ENCODE results near the gene TOPBP1. TPM values are rescaled to one million over a fixed set of nuclear protein-coding genes. Genes with fewer than 3 reads are reported as not detected.

Gene TOPBP1
- polyA plus RNA-seq, 1 donor (not counting 4 experiments of a cell fraction or from before 2014, with no cell fraction given), result 26.1 TPM

- no peak overlapping the region for H3K4me3 ChIP-seq (ENCODE audit: control insufficient read depth in 2 of 3, extremely low read depth in 1 of 3, insufficient read depth in 2 of 3, low read depth in 1 of 3, low read length in 3 of 3)
- H3K79me2 ChIP-seq (ENCODE audit: control insufficient read depth, insufficient read depth, low read length), result peaks cover 34% of the 10 kb centered on the region
- H3K9me1 ChIP-seq (ENCODE audit: control insufficient read depth, extremely low read depth, insufficient read depth, low read length), result no peaks in the 10 kb centered on the region
- no peak for FAIRE-seq
- no peak for DNase-seq (ENCODE audit: low read depth, low spot score)
- dilution Hi-C loops (cut with MboI; ENCODE audit: extremely low pct_ligation_motif_present, low sequenced_read_pairs), result no loop called here
- H3K4me2 ChIP-seq (ENCODE audit: control insufficient read depth, extremely low read depth, insufficient read depth, low read depth, low read length), result peak overlapping the region; percentile 77
- peaks cover 18% of the 10 kb centered on the region for H3K4me1 ChIP-seq (ENCODE audit: control insufficient read depth, extremely low read depth, insufficient read depth, low read length)
- H3K9ac ChIP-seq (ENCODE audit: control insufficient read depth, extremely low read depth, insufficient read depth, low read length), result no peak overlapping the region
- no peaks in the 10 kb centered on the region for H3K27me3 ChIP-seq (ENCODE audit: control insufficient read depth, extremely low read depth, insufficient read depth, low read length)
- TF ChIP-seq CTCF (optimal IDR thresholded peaks at IDR 0.05 in 1 of 3, IDR thresholded peaks at IDR 0.05 in 1 of 3, conservative IDR thresholded peaks at IDR 0.05 in 1 of 3; ENCODE audit: extremely low read depth in 1 of 3, insufficient read depth in 2 of 3, low read length in 3 of 3) (no peak), EZH2 (IDR thresholded peaks at IDR 0.05; ENCODE audit: low read length) (no peak)
- H3K36me3 ChIP-seq (ENCODE audit: control insufficient read depth in 2 of 2, extremely low read depth in 1 of 2, insufficient read depth in 2 of 2, low read length in 2 of 2), result peaks cover 7 to 16% of the 10 kb centered on the region in 2 experiments
- no peaks in the 10 kb centered on the region for H4K20me1 ChIP-seq (ENCODE audit: control insufficient read depth, extremely low read depth, insufficient read depth, low read length)
- H3K9me3 ChIP-seq (ENCODE audit: control insufficient read depth, low read depth, low read length), result no peaks in the 10 kb centered on the region
- no peak overlapping the region for H3K27ac ChIP-seq (ENCODE audit: control insufficient read depth, insufficient read depth, low read length)
- no peak overlapping the region for H2AFZ ChIP-seq (ENCODE audit: control insufficient read depth, low read length)
These were observed 1.9 kb downstream of the TOPBP1 start for GRCh38 chr3:133659806-133660205.

- Histone ChIP-seq H3K79me2 (ENCODE audit: control insufficient read depth, insufficient read depth, low read length) (peaks cover 21% of the 10 kb centered on the region), H4K20me1 (ENCODE audit: control insufficient read depth, extremely low read depth, insufficient read depth, low read length) (no peaks in the 10 kb centered on the region), H3K4me2 (ENCODE audit: control insufficient read depth, extremely low read depth, insufficient read depth, low read depth, low read length) (no peak overlapping the region), H3K9ac (ENCODE audit: control insufficient read depth, extremely low read depth, insufficient read depth, low read length) (no peak overlapping the region), H3K9me3 (ENCODE audit: control insufficient read depth, low read depth, low read length) (no peaks in the 10 kb centered on the region), H3K36me3 (ENCODE audit: control insufficient read depth in 2 of 2, extremely low read depth in 1 of 2, insufficient read depth in 2 of 2, low read length in 2 of 2) (peaks cover 7 to 24% of the 10 kb centered on the region in 2 experiments), H3K4me1 (ENCODE audit: control insufficient read depth, extremely low read depth, insufficient read depth, low read length) (peaks cover 10% of the 10 kb centered on the region), H3K9me1 (ENCODE audit: control insufficient read depth, extremely low read depth, insufficient read depth, low read length) (no peaks in the 10 kb centered on the region), H2AFZ (ENCODE audit: control insufficient read depth, low read length) (no peak overlapping the region), H3K27me3 (ENCODE audit: control insufficient read depth, extremely low read depth, insufficient read depth, low read length) (no peaks in the 10 kb centered on the region), H3K4me3 (ENCODE audit: control insufficient read depth in 2 of 3, extremely low read depth in 1 of 3, insufficient read depth in 2 of 3, low read depth in 1 of 3, low read length in 3 of 3) (no peak overlapping the region), H3K27ac (ENCODE audit: control insufficient read depth, insufficient read depth, low read length) (no peak overlapping the region)
- FAIRE-seq, result peak; percentile 20
- dilution Hi-C loops (cut with MboI; ENCODE audit: extremely low pct_ligation_motif_present, low sequenced_read_pairs), result no loop called here
- DNase-seq (ENCODE audit: low read depth, low spot score), result no peak
- TF ChIP-seq CTCF (optimal IDR thresholded peaks at IDR 0.05 in 1 of 3, IDR thresholded peaks at IDR 0.05 in 1 of 3, conservative IDR thresholded peaks at IDR 0.05 in 1 of 3; ENCODE audit: extremely low read depth in 1 of 3, insufficient read depth in 2 of 3, low read length in 3 of 3) (no peak), EZH2 (IDR thresholded peaks at IDR 0.05; ENCODE audit: low read length) (no peak)
These were observed 5.8 kb downstream of the TOPBP1 start for GRCh38 chr3:133655731-133656515.
